Fibroblast of lung (primary cell): Measurements from ENCODE around the gene DRAXIN.

Experiments
- CTCF ChIP-seq, 2 donors: IDR thresholded peaks in 1 of 2; conservative IDR thresholded peaks in 1 of 2; 1 replicate in 1 of 2; 2 replicates in 1 of 2; pipeline ENCODE4 v1.5.1; 2011 to 2012; ENCODE audit warnings: low read length in 2 of 2, control low read depth in 1 of 2, inconsistent platforms in 1 of 2, low read depth in 1 of 2, mild to moderate bottlenecking in 1 of 2
- EZH2 ChIP-seq: IDR thresholded peaks from 2 replicates; pipeline ENCODE4 v1.5.1; 2012; ENCODE audit warnings: low read length, control low read depth, mild to moderate bottlenecking; ENCODE audit errors: missing control alignments

GRCh38 chr1:11641776-11642305 lies 49.7 kb upstream of the DRAXIN start:
- TF ChIP-seq CTCF (conservative IDR thresholded peaks at IDR 0.05 in 1 of 2, IDR thresholded peaks at IDR 0.05 in 1 of 2; ENCODE audit: low read depth in 1 of 2, low read length in 2 of 2) = no peak
- no peak for TF ChIP-seq EZH2
